ENCODE measurements around the gene TWIST2.

Gene TWIST2

DNA sequence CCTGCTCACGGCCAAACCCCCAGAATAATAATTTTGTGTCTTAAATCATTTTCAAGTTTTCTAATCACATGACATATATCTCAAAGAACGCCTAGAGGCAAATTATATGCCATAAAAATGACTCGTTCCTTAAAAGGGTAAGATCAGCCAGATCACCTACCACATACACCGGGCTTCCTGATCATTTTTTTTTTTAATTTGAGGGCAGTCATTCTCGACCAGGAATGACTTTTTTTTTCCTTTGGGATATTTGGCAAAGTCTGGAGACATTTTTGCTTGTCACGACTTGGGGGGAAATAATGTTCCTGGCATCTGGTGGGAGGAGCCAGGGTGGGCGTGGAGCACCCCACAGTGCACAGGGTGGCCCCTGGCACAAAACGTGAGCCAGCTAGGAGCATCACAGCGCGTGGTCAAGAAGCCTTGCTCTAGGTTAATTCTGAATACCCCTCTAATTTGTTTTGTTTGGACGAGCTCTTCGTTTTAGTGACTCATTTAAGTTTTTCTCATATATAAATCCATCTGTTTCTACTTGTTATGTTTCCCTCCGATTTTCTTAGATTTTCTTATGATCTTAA lies 94.9 kb downstream of the TWIST2 start:
- DNase-seq: no peak

DNA sequence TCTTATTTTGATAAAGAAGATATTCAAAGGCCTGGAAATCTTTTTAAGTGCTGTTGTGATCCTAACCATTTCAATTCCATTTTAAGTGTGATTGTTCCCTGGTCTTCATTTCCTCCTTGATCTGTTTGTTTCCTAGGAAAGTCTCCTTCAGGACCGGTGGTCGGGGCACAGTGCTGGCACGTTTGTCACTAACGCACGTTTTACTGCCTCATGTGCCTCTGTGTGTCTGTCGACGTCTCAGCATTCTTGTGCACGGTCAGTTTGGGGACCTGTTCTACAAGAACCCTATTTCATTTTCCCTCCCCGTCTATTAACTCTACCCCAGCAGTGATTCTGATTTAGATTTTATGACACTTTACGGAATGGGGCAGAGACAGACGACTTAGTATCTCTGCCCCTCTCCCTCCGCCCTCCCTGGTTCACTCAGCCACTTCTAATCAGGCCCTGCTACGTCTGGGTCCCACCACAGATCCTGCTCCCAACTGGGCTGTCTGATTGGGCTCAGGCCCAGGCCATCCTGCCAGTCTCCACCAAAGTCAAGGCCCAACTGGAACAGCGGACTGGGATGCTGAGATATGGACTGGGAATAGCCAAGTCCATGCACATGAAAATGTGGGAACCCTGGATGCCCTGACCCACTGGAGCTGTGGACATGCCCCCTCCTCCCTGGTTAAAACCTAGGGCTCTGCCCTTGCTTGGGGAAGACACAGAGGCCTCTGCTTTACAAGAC lies 95.6 kb downstream of the TWIST2 start:
- DNase-seq: no peak

DNA sequence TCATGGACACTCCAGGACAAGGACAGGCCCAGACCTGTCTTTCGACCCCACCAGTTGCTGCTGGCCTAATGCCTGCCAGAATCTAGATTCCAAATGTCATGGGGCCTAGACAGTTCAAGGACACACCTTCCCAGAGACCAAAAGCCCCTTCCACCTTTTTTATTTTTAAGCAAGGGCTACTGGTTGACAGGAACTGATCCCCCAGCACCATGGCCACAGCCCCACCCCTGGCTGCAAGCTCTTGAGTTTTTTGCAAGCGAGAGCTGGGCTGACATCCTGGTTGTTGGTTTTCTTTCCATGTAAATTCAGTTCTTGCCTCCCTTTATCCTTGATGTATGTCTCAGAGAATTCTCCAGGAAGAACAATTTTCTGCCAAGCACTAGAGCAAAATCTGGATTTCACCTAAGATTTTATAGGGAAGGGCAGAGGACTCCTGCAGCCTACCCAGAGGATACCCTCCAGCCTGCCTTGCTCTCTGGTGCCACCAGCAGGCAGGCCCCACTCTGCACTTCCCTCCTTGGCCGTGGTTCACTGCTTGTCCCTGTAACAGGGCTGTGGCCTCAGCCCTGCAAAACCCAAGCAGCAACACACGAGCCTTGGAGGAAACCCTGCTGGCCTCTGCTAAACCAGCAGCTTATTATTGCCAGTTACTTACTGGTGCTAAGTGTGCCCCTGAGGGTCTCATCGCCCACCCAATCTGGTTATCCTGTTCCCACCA lies 97.7 kb downstream of the TWIST2 start:
- peak; percentile 17 to 33 for DNase-seq

DNA sequence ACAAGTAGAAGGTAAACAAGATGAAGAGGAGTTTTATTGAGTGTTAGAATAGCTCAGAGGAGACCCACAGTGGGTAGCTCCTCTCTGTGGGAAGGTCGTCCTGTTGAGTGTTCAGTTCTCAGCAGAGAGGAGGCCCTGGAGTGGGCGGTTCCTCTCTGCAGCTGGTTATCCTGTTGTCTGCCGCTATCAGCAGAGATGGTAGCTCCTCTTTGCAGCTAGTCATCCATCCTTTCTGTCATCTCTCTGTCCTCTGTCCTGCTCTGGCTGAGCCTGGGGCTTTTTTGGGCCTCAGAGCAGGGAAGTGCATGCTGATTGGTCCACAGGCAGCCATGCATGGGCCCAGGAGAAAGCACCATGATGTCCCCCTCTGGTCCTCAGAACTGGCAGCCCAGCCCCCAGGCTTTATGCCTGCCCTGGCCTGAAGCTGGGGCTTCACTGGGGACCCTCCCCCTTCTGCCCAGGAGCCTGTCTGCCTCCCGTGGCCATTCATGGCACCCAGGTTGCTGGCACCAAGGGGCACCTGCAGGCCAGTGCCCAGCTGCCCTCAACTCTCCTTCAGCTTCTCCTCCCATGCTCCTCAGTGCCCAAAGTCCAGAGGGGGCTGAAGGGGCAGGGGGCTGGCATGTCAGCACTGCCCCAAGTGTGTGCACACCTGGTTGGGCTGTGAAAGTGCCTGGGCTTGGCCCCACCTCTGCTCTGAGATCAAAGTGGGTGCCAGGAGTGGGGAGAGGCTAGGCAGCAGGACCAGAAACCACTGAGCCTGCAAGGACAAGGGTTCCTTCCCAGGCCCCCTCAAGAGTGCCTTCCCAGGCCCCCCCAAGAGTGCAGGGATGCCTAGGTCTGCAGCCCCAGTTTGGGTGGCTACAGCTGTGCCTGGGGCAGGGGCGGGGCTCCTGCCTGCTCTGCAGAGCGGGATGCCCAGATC lies 98.7 kb downstream of the TWIST2 start:
- DNase-seq: no peak

DNA sequence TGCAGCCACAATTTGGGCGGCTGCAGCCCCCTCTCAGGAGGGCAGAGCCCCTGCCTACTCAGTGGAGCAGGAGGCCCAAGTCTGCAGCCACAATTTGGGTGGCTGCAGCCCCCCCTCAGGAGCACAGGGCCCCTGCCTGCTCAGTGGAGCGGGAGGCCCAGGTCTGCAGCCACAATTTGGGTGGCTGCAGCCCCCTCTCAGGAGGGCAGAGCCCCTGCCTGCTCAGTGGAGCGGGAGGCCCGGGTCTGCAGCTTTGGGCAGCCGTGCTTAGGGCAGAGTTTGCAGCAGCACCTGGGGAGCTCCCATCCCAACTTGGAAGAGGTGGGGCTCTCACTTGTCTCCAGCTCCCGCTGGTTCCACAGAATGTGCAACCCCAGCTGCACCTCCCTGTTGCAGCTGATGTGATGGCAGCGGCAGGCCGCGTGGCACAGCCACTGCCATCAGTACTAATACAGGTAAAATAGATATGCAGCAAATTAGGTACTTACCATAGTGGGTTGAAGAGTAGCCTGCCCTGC lies 99.4 kb downstream of the TWIST2 start:
- DNase-seq: no peak

DNA sequence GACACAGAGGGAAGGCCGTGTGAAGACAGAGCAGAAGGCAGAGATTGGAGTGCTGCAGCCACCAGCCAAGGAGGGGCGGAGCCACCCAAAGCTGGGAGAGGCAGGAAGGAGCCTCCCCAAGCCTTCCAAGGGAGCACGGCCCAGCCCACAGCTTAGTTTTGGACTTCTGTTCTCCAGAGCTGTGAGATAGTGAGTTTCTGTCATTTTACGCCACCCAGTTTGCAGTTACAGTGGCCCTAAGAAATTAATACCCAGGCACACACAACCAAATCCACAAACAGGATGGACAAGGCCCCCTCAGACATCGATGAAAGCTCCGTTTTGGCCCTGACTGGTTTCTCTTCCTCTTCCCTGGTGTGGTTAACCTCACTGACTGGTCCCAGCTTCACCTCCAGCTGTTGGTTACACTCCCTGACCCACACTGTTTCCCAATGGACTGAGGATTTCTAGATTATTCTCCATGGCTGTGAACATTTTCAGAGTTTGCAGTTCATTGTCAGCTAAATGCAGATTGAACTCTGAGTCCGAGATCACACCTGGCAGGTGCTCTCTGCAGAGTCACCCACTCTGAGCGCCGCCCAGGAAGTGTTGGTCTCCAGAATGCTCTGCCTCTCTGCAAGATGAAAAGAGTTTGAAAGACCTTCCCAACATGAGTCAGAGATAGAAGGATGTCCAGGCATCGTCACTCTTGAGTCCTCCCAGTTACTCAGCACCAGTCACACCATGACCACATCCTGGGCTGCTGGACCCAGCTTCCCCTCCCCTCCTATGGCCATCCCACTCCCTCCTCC lies 100.2 kb downstream of the TWIST2 start:
- peak; percentile 37 to 46 for DNase-seq

DNA sequence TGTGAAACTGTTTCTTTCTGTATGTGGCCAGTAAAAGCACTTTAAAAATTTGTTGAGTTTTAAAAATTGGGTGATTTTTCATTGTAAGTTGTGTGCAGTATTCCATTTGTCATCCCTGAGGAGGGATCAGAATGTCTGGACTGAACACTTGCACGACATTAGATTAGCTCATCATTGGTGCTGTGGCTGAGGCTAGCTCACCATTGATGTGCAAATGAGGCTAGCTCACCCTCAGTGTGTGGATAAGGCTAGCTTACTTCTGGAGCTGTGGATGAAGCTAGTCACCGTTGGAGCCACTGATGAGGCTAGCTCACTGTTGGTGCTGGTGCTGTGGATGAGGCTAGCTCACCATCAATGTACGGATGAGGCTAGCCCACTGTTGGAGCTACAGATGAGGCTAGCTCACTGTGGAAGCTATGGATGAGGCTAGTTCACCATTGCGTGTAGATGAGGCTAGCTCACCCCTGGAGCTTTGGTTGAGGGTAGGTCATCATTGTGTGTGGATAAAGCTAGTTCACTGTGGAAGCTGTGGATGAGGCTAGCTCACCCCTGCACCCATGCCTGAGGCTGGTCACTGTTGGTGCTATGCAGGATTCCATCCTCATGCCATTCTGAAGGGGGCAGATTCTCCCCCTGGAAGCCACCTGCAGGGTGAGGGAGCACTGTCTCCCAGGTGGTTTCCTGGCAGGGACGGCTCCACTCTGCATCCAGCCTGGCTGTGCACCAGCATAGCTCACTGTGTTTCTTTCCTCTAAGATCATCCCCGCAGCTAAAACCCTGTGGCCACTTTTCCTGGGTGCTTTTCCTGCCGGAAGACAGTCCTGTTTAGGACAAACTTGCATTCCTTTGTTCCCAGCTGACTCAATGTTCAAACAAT lies 101.1 kb downstream of the TWIST2 start:
- DNase-seq: no peak

DNA sequence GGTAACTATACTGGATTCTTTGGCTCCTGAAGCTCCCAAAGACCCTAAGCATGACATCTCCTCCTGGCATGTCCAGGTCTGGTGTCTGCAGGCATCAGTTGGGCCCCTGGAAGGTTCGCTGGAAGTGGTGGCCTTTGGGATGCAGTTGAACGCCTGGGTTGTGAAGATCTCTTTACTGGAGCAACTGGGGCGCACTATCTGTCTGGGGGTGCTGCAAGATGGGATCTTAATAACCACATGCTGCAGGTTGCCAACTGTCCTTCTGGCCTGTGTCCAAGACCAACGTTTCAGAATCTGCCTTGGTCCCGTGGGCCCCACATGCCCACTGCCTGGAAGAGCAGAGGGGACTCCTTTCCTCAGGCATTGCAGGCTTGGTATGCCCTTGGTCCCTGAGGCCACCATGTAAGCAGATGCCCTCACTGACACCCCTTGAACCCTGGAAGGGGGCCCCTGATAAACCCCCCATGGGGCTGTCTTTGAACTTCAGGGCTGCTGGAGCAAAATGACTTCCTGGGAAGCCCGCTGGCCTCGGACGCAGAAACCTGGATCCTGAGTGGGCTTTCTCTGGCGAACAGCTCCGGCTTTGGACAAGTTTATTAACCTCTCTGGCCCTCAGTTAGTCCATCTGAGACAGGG lies 101.9 kb downstream of the TWIST2 start:
- no peak for DNase-seq

DNA sequence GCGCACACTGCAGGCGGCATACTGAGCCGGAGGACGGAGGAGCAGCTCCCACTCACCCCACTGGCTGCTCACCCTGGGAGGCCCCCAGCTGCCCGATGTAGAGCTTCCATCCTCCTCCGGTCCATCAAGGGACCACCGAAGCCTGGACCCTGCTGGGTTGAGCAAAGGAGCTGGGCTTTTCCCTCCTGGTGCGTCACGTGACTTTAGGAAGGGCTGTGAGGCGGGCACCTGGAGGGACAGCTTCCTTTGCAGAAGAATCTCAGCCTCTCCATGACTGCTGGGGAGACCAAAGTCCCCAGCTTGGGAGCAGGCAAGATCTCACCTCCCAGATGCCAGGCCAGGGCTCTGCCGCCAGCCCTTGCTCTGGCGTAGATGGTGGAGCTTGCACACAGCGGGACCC lies 102.7 kb downstream of the TWIST2 start:
- no peak for DNase-seq

DNA sequence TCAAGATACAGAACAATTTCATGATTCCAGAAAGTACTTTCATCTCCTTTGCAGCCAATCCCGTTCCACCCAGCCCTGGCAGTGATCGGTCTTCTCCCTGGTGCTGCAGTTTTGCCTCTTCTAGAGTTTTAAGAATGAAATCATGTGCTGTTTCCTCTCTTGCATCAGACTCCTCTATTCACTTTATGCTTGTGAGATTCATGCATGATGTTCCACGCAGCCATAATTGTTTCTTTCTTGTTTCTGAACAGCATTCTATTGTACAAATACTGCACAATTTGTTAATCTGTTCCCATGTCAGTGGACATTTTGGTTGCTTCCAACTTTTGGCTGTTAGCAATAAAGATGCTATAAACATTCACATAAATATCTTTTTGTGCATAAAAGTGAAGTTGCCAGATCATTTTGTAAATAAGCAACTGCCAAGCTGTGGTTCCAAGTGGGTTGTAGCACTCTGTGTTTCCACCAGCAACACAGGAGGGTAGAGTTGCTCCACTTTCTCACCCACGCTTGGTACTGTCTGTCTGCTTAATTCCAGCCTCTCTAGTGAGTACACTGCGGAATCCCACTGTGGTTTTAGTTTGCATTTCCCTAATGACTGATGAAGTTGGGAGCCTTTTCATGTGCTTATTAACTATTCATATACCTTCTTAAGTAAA lies 104.5 kb downstream of the TWIST2 start:
- DNase-seq: no peak

DNA sequence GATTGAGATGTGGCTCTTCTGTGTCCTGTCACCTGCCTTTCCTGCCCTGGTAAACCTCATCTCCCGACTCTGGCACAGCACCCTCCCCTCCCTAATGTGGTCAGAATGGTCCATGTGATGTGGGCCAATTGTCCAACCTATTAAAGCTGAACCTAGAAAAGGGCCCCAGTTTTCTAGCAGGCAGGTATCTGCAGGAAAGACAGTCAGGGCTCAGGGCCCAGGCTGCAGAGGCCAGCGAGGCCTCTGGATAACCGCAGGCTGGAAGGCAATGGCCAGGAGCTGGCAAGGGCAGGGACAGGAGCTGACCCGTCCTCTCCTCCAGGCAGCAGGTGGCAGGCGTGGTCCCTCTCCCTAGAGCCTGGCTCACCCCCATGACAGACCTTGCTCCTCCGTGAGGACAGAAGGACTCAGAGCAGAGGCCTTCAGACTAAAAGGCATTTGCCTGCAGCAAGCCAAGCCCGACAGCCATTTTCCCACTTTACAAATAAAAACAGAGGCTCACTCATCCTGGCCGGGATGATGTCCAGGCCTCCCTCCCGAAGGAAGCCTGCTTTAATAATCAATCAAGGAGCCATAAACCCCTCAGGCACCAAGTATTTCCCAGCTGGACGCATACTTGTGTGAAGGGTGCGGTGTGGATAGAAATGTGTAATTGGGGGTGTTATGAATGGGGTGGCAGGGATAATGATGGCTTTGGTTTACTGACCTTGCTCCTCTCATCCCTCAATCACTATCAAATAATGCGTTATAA lies 107.1 kb downstream of the TWIST2 start:
- no peak for DNase-seq

DNA sequence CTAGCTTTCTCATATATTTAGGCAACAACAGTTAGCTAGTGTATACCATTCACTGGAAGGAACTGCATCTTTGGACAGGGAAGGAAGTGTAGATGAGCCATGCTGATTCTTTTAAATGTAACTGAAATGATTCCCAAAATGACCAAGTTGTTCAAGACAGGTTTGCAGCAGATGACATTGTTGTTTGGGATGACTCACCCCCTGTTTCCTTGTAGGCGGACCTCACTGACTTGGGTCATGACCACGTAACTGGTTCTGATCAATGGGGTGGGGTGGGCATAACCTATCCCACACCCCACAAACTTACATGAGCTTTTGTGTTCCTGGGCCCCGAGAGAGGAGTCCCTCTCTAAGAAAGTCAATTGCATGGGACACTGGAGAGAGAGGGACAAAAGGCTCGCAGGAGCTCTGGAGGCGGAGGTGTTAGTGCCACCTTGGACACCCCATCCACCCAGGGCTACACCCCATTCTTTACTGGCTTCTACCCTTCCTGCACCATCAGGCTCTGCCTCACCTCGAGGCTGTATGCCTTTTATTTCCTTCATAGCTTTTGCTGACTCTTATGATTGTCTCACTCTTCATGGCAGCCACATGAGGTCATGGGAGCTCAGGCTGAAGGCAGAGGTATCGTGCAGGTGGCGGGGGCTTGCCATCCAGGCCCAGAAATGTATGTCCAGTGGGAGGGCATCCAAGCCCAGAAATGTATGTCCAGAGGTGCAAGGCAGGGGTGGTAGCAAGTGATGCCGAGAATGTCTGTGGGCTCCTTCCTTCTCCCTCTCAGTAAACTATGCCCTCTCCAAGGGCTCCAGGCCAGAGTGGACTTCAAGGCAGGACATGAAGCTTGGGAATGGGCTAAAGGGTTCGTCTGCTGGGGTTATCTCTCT lies 108.0 kb downstream of the TWIST2 start:
- no peak for DNase-seq

DNA sequence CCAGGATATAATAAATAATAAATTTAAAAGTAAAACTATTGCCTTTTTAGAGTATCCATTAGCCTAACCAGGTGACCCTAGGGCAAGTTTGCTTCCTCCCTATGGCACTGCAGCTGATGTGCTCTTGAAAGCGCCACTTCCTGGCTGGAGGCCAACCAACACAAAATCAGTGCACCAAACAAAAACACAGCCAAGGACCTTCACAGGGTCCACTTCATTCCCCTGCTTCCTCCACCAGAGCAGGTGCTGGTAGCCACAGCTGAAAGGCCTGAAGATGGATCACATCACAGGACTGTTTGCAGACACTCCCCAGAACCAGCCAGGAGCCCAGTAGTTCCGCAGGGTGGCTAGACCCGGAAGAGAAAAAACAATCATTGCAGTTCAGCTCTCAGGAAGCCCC lies 108.8 kb downstream of the TWIST2 start:
- no peak for DNase-seq

Data from inflammatory macrophage (primary cell).